Activated CD8-positive, alpha-beta memory T cell treated with anti-CD3 and anti-CD28 coated beads, Interleukin-2, amount 50 U/mL, for 4 hours (primary cell): ENCODE data around the gene CCNA1.

Experiments used
- DNase-seq: peaks from one replicate; pipeline ENCODE4 v3.0.0-alpha.2; 2020

The CCNA1 gene

GRCh38 chr13:36432106-36432544 is at the start of gene CCNA1:
Gene CCNA1 (plus strand): TSS chr13:36432495. CDS start chr13:36433057, 562 bp downstream.
- no peak for DNase-seq

DNA sequence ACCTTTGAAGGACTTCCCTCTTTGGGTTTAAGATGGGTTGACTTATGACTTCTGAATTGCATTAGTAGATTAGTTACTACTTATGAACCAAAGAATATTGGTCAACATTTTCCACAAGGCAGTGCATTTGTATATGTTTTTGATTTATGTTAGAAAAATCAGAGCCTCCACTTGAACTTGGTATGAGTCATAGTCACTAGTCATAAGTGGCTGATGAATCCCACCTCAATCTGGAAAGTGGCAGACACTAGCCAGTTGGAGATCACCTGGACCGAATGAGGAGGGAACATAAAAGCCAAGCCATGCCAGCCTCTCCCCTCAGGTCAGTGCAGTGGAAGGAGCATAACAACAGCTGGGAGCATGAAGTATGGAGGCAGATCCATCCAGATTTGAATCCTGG is 46.8 kb upstream of the CCNA1 start:
- DNase-seq: no peak

GRCh38 chr13:36395280-36395679 is 37.0 kb upstream of the CCNA1 start:
- no peak for DNase-seq

GRCh38 chr13:36405151-36405550 is 27.1 kb upstream of the CCNA1 start:
- no peak for DNase-seq

DNA sequence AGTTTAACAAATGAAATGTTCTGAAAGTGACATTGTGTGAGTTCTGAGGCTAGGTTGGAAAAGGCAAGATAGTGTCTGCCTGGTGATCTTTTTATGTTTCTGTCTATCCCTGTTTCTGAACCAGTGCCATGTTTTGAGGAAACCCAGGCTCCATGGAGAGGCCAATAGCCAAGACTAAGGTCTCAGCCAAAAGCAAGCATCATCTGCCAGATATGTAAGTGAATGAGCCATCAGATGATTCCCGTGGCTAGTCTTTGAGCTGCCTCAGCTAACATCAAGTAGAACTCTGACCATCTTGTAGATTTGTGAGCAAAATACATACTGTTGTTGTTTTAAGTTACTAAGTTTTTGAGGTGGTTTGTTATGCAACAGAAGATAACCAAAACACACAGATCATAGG is 19.6 kb upstream of the CCNA1 start:
- DNase-seq: no peak

GRCh38 chr13:36413161-36413560 is 19.1 kb upstream of the CCNA1 start:
- no peak for DNase-seq

DNA sequence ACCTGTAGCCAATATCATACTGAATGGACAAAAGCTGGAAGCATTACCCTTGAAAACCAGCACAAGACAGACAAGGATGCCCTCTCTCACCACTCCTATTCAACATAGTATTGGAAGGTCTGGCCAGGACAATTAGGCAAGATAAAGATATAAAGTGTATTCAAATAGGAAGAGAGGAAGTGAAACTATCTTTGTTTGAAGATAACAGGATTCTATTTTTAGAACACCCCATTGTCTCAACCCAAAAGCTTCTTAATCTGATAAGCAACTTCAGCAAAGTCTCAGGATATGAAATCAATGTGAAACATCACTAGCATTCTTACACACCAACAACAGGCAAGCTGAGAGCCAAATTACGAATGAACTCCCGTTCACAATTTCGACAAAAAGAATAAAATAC is 17.8 kb upstream of the CCNA1 start:
- no peak for DNase-seq

GRCh38 chr13:36417331-36417730 is 15.0 kb upstream of the CCNA1 start:
- no peak for DNase-seq

DNA sequence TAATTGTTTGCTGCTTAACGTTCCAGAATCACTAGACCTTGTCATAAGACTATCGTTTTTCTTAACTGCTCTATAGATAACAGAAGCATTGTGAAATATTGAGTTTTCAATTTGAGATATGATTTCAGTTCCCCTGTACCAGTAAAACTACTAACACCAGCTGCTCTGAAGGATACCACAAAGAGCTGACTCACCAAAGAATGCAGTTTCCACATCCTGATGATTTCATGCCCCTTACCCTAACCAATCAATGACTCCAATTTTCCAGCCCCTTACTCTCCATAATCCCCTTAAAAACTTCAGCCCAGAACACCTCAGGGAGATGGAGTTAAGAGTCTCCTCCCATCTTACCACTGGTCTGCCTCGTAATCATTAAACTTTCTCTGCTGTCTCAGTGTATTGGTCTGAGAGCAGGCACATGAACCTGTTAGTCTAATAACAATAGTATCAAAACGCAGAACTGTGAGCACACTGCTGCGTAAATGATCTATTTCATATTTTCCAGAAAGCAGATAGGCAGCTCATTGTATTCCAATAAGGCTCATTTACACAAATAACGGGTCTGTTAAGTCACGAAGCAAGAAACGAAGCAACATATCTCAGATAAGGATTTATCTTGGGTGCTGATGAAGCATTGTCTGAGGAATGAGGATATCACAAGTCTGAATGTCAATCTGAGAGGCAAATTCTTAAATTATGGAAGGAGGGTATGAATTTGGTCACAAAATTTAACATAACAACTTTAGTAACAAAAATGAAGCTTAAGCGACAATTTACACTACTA is 14.1 kb upstream of the CCNA1 start:
- DNase-seq: no peak

- DNase-seq: peak; percentile 52
Measured at GRCh38 chr13:36420437-36420891, 11.8 kb upstream of the CCNA1 start.

DNA sequence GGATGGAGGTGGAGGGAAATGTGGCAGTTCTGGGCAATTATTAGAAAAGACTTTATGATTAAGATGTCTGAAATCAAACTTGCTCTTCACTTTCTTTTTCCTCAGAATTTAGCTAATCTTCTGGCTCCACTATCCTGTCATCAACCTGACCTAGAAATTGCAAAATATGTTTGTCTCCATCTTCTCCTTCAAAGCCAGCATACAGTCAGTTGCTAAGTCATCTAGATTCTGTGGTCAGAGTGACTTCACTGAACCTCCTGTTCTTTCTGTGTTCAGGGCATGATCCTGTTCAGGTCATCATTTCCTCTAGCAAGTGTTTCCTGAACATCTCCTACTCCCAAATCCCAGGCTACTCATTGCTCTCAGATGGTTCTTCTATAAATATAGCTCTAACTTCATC is 10.8 kb upstream of the CCNA1 start:
- DNase-seq: no peak

DNA sequence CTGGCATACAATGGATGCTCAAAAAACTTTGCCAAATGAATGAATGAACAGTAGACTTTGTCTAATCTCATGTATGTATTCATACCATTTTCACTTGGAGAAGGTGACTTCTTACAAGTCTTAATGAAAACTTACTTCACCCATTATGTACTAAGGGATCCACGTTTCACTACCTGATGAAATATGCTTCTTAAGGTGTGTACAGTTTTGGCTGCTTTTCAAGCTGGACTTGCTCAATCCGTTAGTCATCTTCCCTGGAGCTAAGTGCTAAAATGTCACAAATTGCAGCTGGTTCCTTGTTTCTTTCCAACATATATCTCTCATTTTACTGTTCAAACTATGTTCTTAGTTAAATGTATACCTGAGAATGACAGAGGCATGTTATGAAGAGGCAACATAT is 4.2 kb upstream of the CCNA1 start:
- no peak for DNase-seq

DNA sequence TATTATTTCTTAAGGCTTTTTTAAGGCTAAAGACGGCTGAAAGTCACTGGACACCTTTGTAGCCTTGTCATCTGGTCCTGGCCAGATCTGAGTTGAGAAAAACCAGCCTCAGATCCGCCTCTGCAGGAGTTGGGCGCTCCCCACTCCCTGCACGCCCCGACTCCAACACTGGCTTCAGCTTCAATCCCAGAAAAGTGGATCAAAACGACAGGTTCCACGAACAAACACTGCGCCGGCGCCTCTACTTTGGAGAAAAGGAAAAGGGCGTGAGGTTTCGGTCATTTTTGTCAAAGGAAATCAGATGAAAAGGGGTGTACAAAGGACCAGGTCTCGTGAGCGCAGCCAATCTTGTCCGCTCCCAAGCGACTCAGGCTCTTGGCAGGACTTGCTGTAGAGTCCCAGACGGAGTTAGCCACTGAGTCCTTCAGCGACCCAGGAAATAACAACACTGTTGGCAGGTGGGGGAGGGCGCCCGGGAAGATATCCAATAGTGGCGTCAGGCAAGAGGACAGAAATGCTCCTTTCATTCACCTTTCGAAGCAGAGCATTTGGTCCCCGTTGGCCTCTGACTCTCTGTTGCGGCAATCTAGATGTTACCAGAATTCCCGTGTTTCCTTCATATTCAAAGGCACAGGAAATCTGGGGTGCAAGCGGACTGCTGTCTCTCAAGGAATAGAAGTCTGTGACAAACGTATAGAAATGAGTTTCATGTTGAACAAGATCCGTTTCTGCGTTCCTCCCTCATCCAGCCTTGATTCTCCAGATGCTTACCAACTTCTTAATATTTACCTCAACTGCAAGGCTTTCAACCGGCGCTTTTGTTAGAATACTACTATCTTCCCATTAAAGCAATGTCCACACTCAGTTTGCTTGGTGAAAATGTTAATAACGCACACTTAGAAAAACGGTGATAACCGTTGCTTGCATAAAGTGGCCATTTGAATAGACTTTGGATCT is 1.8 kb upstream of the CCNA1 start:
- no peak for DNase-seq

- peak; percentile 17 for DNase-seq
Measured at GRCh38 chr13:36431204-36432105, 840 bp upstream of the CCNA1 start.

GRCh38 chr13:36436811-36437210 is 4.5 kb downstream of the CCNA1 start:
- no peak for DNase-seq

- no peak for DNase-seq
Measured at GRCh38 chr13:36438594-36439483, 6.5 kb downstream of the CCNA1 start.

- DNase-seq: no peak
Measured at GRCh38 chr13:36445278-36445677, 13.0 kb downstream of the CCNA1 start.

DNA sequence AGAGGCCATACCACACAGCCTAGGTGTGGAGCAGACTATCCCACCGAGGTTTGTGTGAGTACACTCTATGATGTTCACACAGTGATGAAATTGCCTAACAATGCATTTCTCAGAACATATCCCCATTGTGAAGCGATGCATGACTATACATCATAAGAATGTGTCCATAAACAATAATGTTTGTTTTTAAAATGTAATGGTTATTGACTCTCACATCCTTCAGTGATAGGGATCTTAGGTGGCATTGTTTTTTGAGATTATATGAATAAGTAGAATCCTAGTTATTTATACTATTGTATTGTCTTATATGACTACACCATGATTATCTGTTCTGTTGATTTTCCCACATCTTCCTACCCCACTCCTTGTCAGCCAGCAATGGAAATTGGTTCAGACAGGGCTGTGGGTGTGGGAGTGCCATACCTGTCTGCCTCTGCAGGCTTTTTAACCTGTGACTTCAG is 13.6 kb downstream of the CCNA1 start:
- DNase-seq: no peak

GRCh38 chr13:36447501-36447900 is 15.2 kb downstream of the CCNA1 start:
- DNase-seq: no peak

- no peak for DNase-seq
Measured at GRCh38 chr13:36450534-36450933, 18.2 kb downstream of the CCNA1 start.

DNA sequence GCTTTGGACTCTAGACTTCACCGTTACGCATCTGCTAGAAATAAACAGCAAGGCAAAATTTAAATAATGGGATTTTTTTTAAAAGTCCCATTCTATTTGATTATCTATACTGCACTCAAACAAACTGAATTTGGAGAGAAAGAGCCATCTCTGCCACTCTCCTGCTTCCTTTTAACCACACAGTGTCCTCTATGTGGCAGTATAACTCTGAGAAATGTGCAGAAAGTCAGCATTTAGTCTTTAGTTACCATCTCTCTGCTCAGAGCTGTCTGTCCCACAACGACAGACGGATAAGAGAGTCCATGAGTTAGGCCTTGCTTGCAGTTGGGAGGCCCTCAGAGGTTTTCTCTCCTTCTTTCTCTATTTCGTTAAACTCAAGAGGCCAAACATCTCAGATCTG is 21.2 kb downstream of the CCNA1 start:
- DNase-seq: no peak

DNA sequence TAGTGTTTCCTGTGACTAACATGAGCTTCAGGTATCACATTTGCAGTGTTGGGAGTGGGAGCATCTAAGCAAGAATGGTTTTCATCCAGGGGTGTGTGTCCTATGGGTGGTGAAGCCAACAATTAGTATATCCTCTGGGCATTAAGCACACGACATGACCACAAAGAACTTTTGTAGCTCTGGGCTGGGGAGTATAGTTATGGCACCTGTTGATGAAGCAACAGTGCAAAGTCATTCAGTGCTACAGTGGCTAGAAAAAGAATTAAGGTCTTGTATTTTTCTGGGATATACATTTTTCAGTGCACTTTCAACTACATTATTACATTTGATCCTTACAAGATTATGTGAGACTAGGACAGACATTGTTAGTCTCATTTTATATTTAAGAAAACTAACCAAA is 21.8 kb downstream of the CCNA1 start:
- DNase-seq: no peak
